Measurements from ENCODE around the gene LBH.

The LBH gene

DNA sequence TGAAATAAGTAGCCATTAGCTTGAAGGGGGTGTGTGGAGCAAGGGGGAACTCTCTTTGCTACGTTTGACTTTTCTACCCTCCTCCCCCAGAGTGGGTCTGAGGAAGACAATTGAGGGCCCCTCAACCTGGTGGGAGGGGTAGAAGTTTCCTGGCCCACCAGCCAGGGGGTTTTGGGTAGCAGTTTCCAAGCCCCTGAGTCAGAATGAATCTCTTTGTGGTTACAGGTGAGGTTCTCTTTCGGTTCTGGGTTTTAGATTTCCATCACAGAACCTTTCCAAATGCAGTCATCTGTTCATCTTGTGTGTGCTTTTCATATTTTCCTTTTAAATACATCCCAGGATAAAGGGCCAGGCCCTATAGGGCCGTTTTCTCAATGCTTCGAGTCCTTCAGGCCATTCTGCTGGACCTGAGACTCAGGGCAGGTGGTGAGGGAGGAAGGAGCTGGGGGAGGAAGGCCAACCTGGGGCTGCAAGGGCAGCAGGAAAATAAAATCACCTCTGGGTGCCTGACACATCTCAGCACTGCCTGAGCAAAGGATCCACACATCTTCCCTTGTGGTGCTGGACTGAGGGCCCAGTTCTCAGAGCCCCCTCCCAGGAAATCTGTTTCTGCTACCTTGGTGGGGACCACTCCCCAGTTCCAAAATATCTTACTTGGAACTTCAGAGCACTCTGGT lies 4.7 kb downstream of the LBH start:
- DNase-seq (ENCODE audit: low read depth), result no peak

DNA sequence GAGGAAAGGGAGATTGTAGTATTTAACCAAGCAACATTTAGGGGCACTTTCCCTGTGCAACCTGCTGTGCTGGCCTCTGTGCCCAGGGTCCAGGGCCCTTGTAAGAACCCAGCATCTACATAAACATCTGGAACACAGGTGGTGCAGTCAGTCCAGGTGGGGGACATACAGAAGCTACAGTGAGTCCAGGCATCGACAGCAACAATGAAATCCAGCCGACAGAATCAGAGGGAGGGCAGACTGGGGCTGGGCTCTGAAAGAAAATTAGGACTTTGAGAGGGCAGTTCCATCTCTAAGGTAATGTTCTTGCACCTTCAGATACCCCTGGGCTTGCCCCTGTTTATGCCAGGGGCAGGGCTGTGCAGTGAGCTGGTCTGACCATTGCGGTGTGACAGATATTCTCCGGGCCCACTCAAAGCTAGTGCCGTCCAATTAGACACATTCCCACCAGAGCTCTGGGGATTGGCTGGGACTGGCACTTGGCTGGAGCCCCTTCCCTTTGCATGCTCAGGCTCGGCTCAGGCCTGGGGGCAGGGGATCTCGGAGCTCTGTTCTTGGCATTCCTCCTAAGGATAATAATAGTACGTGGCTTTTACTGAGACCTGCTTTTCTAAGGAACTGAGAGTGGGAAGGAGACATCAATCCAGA lies 5.4 kb downstream of the LBH start:
- DNase-seq (ENCODE audit: low read depth), result no peak

DNA sequence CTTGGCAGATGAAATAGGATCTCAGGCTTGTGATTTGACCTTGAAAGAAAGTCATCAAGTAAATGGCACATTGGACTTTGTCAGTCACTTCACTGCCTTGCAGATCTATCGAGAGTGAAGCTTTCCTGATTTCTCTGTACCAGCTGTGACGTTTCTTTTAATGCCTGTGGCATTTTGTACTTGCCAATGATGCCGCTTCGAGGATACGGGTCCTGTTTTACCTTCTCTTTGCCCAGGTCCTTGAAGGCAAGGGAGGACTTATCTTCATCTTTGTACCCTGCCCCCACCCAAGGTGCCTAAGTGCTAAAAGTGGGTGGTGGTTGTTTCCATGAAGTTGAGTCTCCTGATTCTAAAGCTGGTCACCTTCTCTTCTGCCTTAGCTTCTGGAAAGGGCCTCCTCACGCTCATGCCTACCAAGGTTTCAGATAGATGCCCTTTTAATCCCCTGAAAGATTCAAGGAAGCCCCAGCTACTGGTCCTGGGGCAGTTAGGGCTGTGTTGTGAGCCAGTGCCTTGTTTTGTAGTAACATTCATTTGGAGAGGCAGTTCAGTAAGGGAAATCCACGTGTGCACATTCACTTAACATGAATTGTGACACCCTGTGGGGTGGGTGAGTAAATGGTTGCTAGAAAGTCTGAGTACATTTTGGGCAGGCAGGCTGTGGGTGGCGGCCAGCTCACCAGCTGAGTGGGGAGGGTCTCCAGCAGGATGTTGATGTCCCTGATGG lies 6.1 kb downstream of the LBH start:
- no peak for DNase-seq (ENCODE audit: low read depth)

GRCh38 chr2:30237966-30238800 lies 6.8 kb downstream of the LBH start:
- no peak for DNase-seq (ENCODE audit: low read depth)

DNA sequence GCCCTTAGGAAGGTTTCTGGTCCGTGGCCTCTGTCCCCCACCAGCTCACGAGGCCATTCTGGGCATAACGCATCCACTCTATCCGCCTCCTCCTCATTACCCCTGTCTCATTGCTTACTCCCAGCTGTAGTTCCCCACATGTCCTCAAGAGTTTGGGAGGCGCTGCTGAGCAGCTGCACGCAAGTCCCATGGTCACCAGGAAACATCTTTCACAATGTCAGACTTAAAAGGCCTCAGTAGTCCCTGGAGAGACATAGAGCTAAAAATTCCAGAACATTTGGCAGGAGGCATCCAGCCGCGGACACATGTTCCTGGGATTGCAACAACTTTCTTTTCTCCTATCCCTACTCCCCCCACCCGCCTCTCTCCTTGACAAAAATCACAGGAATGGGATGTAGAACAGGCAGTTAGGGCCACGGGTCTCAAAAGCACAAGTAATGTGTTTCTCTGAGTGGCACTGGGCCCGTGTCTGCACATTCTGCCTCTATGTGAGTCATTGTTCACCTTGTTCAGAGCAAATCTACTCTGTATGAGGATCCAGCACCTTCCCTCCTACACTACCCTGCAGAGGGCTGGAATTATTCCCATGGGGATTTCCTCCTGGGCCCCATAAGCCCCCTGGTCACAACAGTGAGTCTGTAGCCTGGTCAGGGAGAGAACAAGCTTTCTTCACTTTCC lies 8.1 kb downstream of the LBH start:
- DNase-seq (ENCODE audit: low read depth), result peak; percentile 43

DNA sequence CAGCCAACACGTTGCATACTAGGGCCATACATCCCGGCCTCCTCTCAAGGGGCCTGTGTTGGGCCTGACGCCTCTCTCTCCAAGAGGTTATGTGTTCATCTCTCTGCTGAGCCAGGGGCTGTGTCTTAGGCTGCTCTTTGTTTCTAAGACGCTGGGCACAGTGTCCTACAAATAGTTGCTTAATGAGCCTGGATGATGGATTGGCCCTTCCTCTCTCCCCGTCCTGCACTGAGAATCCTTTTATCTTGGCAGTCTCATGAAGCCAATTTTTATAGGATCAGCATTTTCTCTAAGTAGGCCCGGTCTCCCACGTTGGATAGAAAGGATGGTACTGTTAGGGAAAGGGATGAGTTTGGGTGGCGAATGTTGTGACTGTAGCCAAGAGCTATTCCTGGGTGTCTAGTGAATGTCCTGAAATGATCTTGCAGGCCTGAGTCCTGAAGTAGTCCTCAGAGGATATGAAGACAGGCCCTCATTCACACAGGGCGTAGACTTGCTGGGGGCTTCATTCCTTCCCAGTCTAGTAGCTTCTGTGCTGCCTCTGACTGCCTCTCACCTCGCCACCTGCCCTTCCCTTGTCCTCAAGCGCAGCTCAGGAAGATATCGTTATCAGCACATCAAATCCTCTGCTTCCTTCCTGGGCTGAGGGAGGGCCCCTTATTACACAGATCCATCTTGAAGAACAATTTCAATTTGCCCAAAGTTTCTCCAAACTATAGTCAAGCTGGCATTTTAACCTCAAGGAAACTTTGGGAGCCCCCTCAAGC lies 8.8 kb downstream of the LBH start:
- DNase-seq (ENCODE audit: low read depth), result no peak

DNA sequence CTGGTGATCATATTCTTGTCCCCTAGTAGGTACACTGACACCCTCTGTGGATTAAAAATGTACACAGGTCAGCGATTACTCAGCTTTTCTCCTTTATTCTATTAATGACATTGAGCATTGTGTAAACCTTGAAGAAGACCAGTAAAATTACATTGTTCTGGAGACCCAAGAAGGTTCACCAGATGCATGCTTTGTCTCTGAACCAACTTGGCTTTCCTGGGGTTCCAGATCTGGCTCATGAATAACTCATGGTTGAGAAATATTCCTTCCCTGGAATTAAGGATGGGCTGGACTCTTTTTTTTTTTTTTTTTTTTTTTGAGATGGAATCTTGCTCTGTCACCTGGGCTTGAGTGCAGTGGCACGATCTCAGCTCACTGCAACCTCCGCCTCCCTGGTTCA lies 11.9 kb downstream of the LBH start:
- DNase-seq (ENCODE audit: low read depth), result no peak

GRCh38 chr2:30245364-30245763 lies 14.0 kb downstream of the LBH start:
- no peak for DNase-seq (ENCODE audit: low read depth)

DNA sequence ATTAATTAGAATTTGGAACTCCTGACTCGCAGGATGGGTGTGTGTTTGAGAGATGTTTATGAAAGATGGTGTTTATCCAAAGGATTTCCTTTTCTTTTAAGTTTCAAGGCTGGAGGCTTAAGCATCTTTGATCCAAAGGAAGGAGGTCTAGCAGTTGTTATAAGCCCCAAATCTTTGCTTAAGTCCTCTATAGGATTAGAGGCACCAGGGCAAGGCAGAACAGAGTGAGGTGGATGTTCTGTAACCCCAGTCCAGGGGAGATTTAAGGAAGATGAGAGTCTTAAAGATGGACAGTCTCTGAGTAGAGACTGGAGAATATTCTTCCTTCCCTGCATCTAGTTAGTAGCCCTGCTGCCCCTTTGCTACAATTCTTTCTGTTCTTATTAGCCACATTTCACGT lies 17.5 kb downstream of the LBH start:
- DNase-seq (ENCODE audit: low read depth), result no peak

- no peak for DNase-seq (ENCODE audit: low read depth)
Observed at GRCh38 chr2:30249354-30249753, 18.0 kb downstream of the LBH start.

GRCh38 chr2:30250421-30250820 lies 19.1 kb downstream of the LBH start:
- DNase-seq (ENCODE audit: low read depth), result no peak

DNA sequence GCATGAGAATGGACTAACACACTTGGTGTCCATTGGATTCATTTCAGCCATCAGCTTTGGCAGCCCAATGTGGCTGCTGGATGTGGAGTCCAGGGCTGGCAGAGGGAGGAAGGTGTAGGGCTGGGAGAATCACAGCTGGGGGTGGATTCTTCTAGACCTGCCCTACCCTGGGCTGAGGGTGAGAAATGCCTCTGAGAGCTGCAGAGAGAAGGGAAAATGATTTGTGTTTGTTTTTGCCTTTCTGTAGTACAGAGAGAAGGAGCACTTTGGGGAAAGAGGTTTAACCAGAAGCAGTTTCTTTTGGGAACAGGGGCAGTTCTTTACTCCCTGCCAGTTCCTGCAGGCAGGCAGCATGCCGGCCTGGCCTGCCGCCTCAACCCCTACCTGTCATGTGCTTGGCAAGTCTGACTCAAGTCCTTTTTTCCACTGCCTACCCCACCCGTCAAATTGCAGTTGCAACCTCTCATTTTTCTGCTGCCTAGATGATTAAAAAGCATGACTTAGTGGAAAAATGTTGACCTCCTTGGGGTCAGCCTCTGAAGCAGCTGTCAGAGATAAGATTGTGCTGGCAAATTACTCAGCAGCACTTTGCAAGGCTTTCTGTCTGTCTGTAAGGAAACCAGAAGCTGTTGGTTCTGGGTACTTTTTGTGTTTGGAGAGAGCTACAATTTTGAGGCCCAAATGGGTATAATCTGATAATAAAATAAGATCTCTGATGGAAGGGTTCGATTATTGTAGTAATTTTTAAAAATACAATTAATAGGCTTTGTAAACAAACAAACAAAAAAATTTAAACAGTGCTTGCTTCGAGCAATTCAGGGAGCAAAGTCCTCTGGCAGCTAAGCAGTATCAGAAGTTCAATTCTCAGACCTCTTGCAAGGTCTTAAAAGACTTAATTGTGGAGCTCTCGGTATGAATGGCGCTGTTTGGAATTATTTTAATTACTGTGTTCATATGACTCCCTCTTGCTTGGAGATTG lies 21.7 kb downstream of the LBH start:
- no peak for DNase-seq (ENCODE audit: low read depth)

- no peak for DNase-seq (ENCODE audit: low read depth)
Observed at GRCh38 chr2:30253873-30254684, 22.7 kb downstream of the LBH start.

GRCh38 chr2:30254685-30255001 lies 23.3 kb downstream of the LBH start:
- DNase-seq (ENCODE audit: low read depth), result no peak

- no peak for DNase-seq (ENCODE audit: low read depth)
Observed at GRCh38 chr2:30255026-30255425, 23.7 kb downstream of the LBH start.

GRCh38 chr2:30255466-30256408 lies 24.4 kb downstream of the LBH start:
- DNase-seq (ENCODE audit: low read depth), result no peak

DNA sequence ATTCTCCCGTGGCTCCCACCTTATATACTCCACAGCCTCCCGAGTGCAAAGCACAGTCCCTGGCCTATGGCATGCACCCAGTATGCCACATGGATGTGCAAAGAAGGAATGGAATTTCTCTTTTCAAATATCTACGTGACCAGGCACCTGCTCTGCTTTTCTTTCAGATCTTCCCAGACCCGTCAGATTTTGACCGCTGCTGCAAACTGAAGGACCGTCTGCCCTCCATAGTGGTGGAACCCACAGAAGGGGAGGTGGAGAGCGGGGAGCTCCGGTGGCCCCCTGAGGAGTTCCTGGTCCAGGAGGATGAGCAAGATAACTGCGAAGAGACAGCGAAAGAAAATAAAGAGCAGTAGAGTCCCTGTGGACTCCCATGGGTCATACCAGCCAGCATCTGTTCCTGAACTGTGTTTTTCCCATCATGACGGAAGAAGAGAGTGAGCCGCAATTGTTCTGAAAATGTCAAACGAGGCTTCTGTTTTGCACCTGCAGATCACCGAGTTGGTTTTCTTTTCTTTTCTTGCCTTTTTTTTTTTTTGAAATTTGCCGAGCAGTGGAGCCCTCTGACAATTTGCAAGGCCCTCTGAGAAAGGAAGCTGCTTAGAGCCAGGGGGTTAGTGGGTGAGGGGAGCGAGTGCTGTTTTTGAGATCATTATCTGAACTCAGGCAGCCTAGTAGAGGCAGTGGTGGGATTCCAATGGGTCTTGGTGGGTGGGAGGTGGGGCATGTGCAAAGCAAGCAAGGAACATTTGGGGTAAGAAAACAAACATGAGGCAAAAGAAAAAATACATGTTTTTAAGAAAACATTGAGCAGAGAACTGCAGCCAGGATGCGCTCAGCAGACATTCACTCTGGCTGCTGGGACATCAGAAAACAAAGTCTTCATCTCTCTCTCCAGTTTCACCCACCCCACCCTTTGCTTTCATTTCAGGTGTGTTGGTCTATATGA lies 26.2 kb downstream of the LBH start:
- no peak for DNase-seq (ENCODE audit: low read depth)
